ENCODE measurements around the gene ODF2L. TPM values are rescaled to one million over a fixed set of nuclear protein-coding genes. Genes with fewer than 3 reads are reported as not detected.
A peak's percentile ranks its signal among the peaks of the same experiment; 100 is the strongest.

Gene ODF2L
- total RNA-seq, 1 donor from 2014 or later = 6.4 TPM

GRCh38 chr1:86423873-86424272 lies 27.8 kb upstream of the ODF2L start, which contains the start of gene CLCA2:
TSS of gene CLCA2 (plus strand) at chr1:86424171. CDS start at chr1:86424248, 77 bp downstream.
- Histone ChIP-seq H3K27me3 (ENCODE audit: low read depth) (no peaks in the 10 kb centered on the region), H3K4me1 (no peaks in the 10 kb centered on the region), H3K4me3 (no peak within 1 kb of the TSS), H3K9me3 (replicated peaks) (no peaks in the 10 kb centered on the region), H3K27ac (replicated peaks) (no peak within 1 kb of the TSS), H3K36me3 (no peaks in the 10 kb centered on the region)
- intact Hi-C loops (cut with micrococcal nuclease) = no loop called here
- no peak for DNase-seq
- no peak for TF ChIP-seq CTCF (IDR thresholded peaks at IDR 0.05; ENCODE audit: borderline replicate concordance)

GRCh38 chr1:86423473-86423872 lies 27.4 kb upstream of the ODF2L start:
- no peak for DNase-seq

GRCh38 chr1:86421601-86422280 lies 25.6 kb upstream of the ODF2L start:
- Histone ChIP-seq H3K36me3 (no peaks in the 10 kb centered on the region), H3K9me3 (replicated peaks) (no peaks in the 10 kb centered on the region), H3K4me3 (no peak overlapping the region), H3K27me3 (ENCODE audit: low read depth) (no peaks in the 10 kb centered on the region), H3K27ac (replicated peaks) (no peak overlapping the region), H3K4me1 (no peaks in the 10 kb centered on the region)
- TF ChIP-seq CTCF (IDR thresholded peaks at IDR 0.05; ENCODE audit: borderline replicate concordance) = no peak
- DNase-seq = no peak
- intact Hi-C loops (cut with micrococcal nuclease) = no loop called here

More at GRCh38 chr1:86423473-86423872, 27.4 kb upstream of the ODF2L start:
- no peaks in the 10 kb centered on the region for H3K9me3 ChIP-seq (replicated peaks)
- no peaks in the 10 kb centered on the region for H3K36me3 ChIP-seq
- TF ChIP-seq CTCF (IDR thresholded peaks at IDR 0.05; ENCODE audit: borderline replicate concordance) = no peak
- no peak overlapping the region for H3K27ac ChIP-seq (replicated peaks)
- H3K4me1 ChIP-seq = no peaks in the 10 kb centered on the region
- no peak overlapping the region for H3K4me3 ChIP-seq
- H3K27me3 ChIP-seq (ENCODE audit: low read depth) = no peaks in the 10 kb centered on the region
- intact Hi-C loops (cut with micrococcal nuclease) = no loop called here

GRCh38 chr1:86419277-86419903 lies 23.3 kb upstream of the ODF2L start:
- peak; percentile 51 for TF ChIP-seq CTCF (IDR thresholded peaks at IDR 0.05; ENCODE audit: borderline replicate concordance)
- Histone ChIP-seq H3K4me1 (no peaks in the 10 kb centered on the region), H3K4me3 (no peak overlapping the region), H3K9me3 (replicated peaks) (no peaks in the 10 kb centered on the region), H3K27me3 (ENCODE audit: low read depth) (no peaks in the 10 kb centered on the region), H3K27ac (replicated peaks) (no peak overlapping the region), H3K36me3 (no peaks in the 10 kb centered on the region)
- intact Hi-C loops (cut with micrococcal nuclease) = no loop called here
- no peak for DNase-seq

- no peak for DNase-seq
- no peaks in the 10 kb centered on the region for H3K27me3 ChIP-seq (ENCODE audit: low read depth)
- H3K4me1 ChIP-seq = no peaks in the 10 kb centered on the region
- H3K36me3 ChIP-seq = no peaks in the 10 kb centered on the region
- no peak overlapping the region for H3K27ac ChIP-seq (replicated peaks)
- H3K4me3 ChIP-seq = no peak overlapping the region
- intact Hi-C loops (cut with micrococcal nuclease) = no loop called here
- H3K9me3 ChIP-seq (replicated peaks) = no peaks in the 10 kb centered on the region
- TF ChIP-seq CTCF (IDR thresholded peaks at IDR 0.05; ENCODE audit: borderline replicate concordance) = no peak
These were observed 20.2 kb upstream of the ODF2L start for GRCh38 chr1:86416343-86416742.
